PC-9 (cell line): ENCODE measurements around the gene HLCS. TPM values are rescaled to one million over a fixed set of nuclear protein-coding genes. Genes with fewer than 3 reads are reported as not detected.

Experiments used
- BruUV-seq: library from RNA; stranded (reverse); fragments of 400-500 nt; replicated peaks from 2 replicates; lab custom pipeline; 2021; lab: Mats Ljungman, UMichigan
- CTCF ChIA-PET: fragments of 300-600 bp; sonication (Branson Sonifier 250); formaldehyde crosslinking; loops from one replicate; lab custom pipeline; 2022; ENCODE audit warnings: antibody characterized with exemption; lab: Charles Lee
- POLR2A ChIA-PET: fragments of 300-600 bp; sonication (Branson Sonifier 250); formaldehyde crosslinking; loops from one replicate; lab custom pipeline; 2022; ENCODE audit warnings: antibody characterized with exemption; ENCODE audit not compliant: unreplicated experiment; lab: Charles Lee
- DNase-seq, 2 experiments: peaks; one replicate each; pipeline versions ENCODE4 v3.0.0 to v3.0.0-alpha.2; 2015 to 2022; ENCODE audit warnings: mixed read lengths in 1 of 2
- H2AFZ ChIP-seq: fragments of 200-600 bp; sonication (generic); 2 replicates; pipeline ENCODE4 v1.8.1; 2017; ENCODE audit warnings: antibody characterized with exemption
- H3F3A ChIP-seq: fragments of 200-600 bp; sonication (generic); 2 replicates; pipeline ENCODE4 v1.8.1; 2017; ENCODE audit warnings: antibody characterized with exemption, mild to moderate bottlenecking, low read depth; ENCODE audit not compliant: insufficient read depth
- H3K27ac ChIP-seq: fragments of 200-600 bp; sonication (generic); 2 replicates; pipeline ENCODE4 v1.6.1; 2016; ENCODE audit warnings: mixed run types
- H3K27me3 ChIP-seq: fragments of 200-600 bp; sonication (generic); 2 replicates; pipeline ENCODE4 v1.6.1; 2016; ENCODE audit warnings: low read depth, mixed run types; ENCODE audit not compliant: insufficient read depth
- H3K36me3 ChIP-seq: fragments of 200-600 bp; sonication (generic); 2 replicates; pipeline ENCODE4 v1.6.1; 2016; ENCODE audit warnings: low read depth, mixed run types
- H3K4me1 ChIP-seq: fragments of 200-600 bp; sonication (generic); replicated peaks from 2 replicates; pipeline ENCODE4 v1.6.1; 2016; ENCODE audit warnings: mixed run types; ENCODE audit not compliant: insufficient read depth
- H3K4me2 ChIP-seq: fragments of 200-600 bp; sonication (generic); 2 replicates; pipeline ENCODE4 v1.6.1; 2017; ENCODE audit warnings: mixed run types
- H3K4me3 ChIP-seq: fragments of 200-600 bp; sonication (generic); 2 replicates; pipeline ENCODE4 v1.6.1; 2016; ENCODE audit warnings: mixed run types
- H3K79me2 ChIP-seq: fragments of 200-600 bp; sonication (generic); 2 replicates; pipeline ENCODE4 v1.6.1; 2017; ENCODE audit warnings: low read depth, mixed run types
- H3K9me2 ChIP-seq: fragments of 200-600 bp; sonication (generic); 2 replicates; pipeline ENCODE4 v1.8.1; 2017; ENCODE audit warnings: mild to moderate bottlenecking; ENCODE audit not compliant: insufficient read depth
- H3K9me3 ChIP-seq: fragments of 200-600 bp; sonication (generic); 2 replicates; pipeline ENCODE4 v1.8.1; 2016; ENCODE audit warnings: low read depth; ENCODE audit not compliant: insufficient read depth
- H4K20me1 ChIP-seq: fragments of 200-600 bp; sonication (generic); 2 replicates; pipeline ENCODE4 v1.8.1; 2017; ENCODE audit not compliant: insufficient read depth
- EZH2 ChIP-seq: fragments of 200-600 bp; sonication (generic); IDR thresholded peaks from 2 replicates; pipeline ENCODE4 v1.8.0; 2017; ENCODE audit warnings: antibody characterized with exemption, low read depth
- intact Hi-C: fragments of 100-400 bp; cut with micrococcal nuclease; formaldehyde crosslinking; loops from one replicate; pipeline ENCODE4 v1.10.0; 2022; ENCODE audit not compliant: unreplicated experiment
- total RNA-seq: library from RNA; stranded (reverse); gene quantifications from 2 replicates; pipeline ENCODE4 v1.2.3, GENCODE V29; 2021
- TF ChIP-seq, protein P1 (sequence below): fragments of 200-600 bp; sonication (generic); conservative IDR thresholded peaks from 2 replicates; pipeline ENCODE4 v1.6.1; 2017; ENCODE audit warnings: mixed run types, antibody characterized with exemption, mild to moderate bottlenecking, moderate library complexity

The HLCS gene
- total RNA-seq, 1 experiment from 2014 or later: 21.6 TPM

DNA sequence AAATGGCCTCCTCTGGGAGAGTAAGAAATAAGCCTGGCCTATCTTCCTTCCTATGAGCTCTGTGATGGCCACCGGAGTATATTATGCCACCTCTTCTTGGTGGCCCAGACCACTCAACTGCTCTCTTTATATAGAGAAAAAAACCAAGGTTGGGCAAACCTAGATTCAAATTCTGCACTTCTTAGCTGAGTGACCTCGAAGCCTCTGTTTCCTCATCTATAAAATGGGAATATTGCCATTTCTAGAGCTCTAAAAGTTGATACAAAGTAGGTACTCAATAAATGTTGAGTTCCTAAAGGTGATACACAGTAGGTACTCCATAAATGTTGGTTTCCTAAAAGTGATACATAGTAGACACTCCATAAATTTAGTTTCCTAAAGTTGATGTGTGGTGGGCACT, 120.7 kb downstream of the HLCS start:
- Histone ChIP-seq H3K9me3 (no peaks in the 10 kb centered on the region), H3K36me3 (no peaks in the 10 kb centered on the region), H3K4me2 (no peak overlapping the region), H4K20me1 (no peaks in the 10 kb centered on the region), H3K4me1 (peaks cover 10% of the 10 kb centered on the region), H3K4me3 (no peak overlapping the region), H2AFZ (no peak overlapping the region), H3K9me2 (no peaks in the 10 kb centered on the region), H3K79me2 (no peaks in the 10 kb centered on the region; the same call in 1 of the 2 replicates), H3F3A (peaks cover 8% of the 10 kb centered on the region; the same call in 1 of the 2 replicates), H3K27ac (no peak overlapping the region), H3K27me3 (no peaks in the 10 kb centered on the region)
- CTCF ChIA-PET: no interaction called here
- POLR2A ChIA-PET: no interaction called here
- BruUV-seq: no TSS peak
- intact Hi-C loops: loop anchor here (5.0 kb wide), 1 partner anchor 73 kb away; no protein-coding TSS in a partner anchor
- no peak for DNase-seq
- no peak for TF ChIP-seq EZH2
- TF ChIP-seq, protein P1, sequence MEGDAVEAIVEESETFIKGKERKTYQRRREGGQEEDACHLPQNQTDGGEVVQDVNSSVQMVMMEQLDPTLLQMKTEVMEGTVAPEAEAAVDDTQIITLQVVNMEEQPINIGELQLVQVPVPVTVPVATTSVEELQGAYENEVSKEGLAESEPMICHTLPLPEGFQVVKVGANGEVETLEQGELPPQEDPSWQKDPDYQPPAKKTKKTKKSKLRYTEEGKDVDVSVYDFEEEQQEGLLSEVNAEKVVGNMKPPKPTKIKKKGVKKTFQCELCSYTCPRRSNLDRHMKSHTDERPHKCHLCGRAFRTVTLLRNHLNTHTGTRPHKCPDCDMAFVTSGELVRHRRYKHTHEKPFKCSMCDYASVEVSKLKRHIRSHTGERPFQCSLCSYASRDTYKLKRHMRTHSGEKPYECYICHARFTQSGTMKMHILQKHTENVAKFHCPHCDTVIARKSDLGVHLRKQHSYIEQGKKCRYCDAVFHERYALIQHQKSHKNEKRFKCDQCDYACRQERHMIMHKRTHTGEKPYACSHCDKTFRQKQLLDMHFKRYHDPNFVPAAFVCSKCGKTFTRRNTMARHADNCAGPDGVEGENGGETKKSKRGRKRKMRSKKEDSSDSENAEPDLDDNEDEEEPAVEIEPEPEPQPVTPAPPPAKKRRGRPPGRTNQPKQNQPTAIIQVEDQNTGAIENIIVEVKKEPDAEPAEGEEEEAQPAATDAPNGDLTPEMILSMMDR: no peak

DNA sequence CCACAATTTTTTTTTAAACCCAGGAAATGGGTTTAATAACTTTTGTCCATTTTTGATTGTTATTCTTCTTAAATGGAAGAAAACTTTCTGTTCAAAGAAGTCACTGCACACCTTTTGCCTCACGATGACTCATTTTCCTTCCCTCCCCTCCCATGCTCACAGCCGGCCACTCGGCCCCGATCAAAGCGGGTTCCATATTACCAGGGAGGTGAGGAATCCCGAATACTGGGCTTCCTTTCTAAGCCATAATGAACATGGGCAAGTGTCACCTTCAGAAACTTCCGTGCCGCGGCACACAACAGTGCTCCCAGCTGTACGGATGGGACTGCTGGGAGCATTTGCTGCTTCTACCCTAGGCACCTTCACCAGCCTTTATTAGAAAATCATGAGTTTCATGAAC, 121.4 kb downstream of the HLCS start:
- H3K27me3 ChIP-seq: no peaks in the 10 kb centered on the region
- ChIA-PET CTCF (no interaction called here), POLR2A (no interaction called here)
- H3K4me2 ChIP-seq: no peak overlapping the region
- BruUV-seq: no TSS peak
- no peak overlapping the region for H3K27ac ChIP-seq
- TF ChIP-seq EZH2: no peak
- TF ChIP-seq, protein P1: no peak
- no peaks in the 10 kb centered on the region for H3K36me3 ChIP-seq
- no peak for DNase-seq
- peaks cover 8% of the 10 kb centered on the region; the same call in 1 of the 2 replicates for H3F3A ChIP-seq
- peaks cover 10% of the 10 kb centered on the region for H3K4me1 ChIP-seq
- H2AFZ ChIP-seq: no peak overlapping the region
- H3K9me2 ChIP-seq: no peaks in the 10 kb centered on the region
- no peaks in the 10 kb centered on the region for H4K20me1 ChIP-seq
- no peaks in the 10 kb centered on the region for H3K9me3 ChIP-seq
- H3K79me2 ChIP-seq: no peaks in the 10 kb centered on the region; the same call in 1 of the 2 replicates
- no peak overlapping the region for H3K4me3 ChIP-seq
- intact Hi-C loops: loop anchor here (5.0 kb wide), 1 partner anchor 73 kb away; no protein-coding TSS in a partner anchor

DNA sequence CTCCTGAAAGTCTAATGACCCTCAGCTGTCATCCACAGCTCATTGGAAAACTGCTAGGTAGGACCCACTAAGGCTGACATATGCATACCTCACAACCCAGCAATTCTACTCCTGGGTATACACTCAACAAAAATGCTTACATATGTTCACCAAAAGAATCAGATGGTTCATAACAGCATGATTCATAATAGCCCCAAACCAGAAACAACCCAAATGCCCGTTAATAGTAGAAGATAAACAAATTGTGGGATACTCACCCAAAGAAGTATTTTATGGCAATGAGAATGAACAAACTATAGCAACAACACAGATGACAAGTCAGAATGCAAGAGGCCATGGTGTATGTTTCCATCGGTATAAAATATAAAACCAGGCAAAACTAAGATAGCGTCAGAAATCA, 124.6 kb downstream of the HLCS start:
- H3K27ac ChIP-seq: no peak overlapping the region
- TF ChIP-seq, protein P1: no peak
- no peak for TF ChIP-seq EZH2
- no TSS peak for BruUV-seq
- no peak overlapping the region for H3K4me2 ChIP-seq
- intact Hi-C loops: no loop called here
- H3K36me3 ChIP-seq: no peaks in the 10 kb centered on the region
- H3K79me2 ChIP-seq: no peaks in the 10 kb centered on the region; the same call in 1 of the 2 replicates
- peaks cover 4% of the 10 kb centered on the region; the same call in 1 of the 2 replicates for H3F3A ChIP-seq
- POLR2A ChIA-PET: no interaction called here
- no peaks in the 10 kb centered on the region for H4K20me1 ChIP-seq
- H3K4me3 ChIP-seq: no peak overlapping the region
- H3K4me1 ChIP-seq: peaks cover 1% of the 10 kb centered on the region
- DNase-seq: no peak
- no peak overlapping the region for H2AFZ ChIP-seq
- H3K9me2 ChIP-seq: no peaks in the 10 kb centered on the region
- no peaks in the 10 kb centered on the region for H3K9me3 ChIP-seq
- CTCF ChIA-PET: interaction anchor here (0.6 kb wide), 1 partner anchor 96 kb away, joined by 3 read pairs; no protein-coding TSS in a partner anchor
- no peaks in the 10 kb centered on the region for H3K27me3 ChIP-seq
